GM18858 (cell line): ENCODE data around the gene LRP2.

Source experiments
- ATAC-seq: cut with Tn5 transposase; IDR thresholded peaks from one replicate; pipeline ENCODE4 v1.9.1; 2021; ENCODE audit not compliant: unreplicated experiment

LRP2 gene

DNA sequence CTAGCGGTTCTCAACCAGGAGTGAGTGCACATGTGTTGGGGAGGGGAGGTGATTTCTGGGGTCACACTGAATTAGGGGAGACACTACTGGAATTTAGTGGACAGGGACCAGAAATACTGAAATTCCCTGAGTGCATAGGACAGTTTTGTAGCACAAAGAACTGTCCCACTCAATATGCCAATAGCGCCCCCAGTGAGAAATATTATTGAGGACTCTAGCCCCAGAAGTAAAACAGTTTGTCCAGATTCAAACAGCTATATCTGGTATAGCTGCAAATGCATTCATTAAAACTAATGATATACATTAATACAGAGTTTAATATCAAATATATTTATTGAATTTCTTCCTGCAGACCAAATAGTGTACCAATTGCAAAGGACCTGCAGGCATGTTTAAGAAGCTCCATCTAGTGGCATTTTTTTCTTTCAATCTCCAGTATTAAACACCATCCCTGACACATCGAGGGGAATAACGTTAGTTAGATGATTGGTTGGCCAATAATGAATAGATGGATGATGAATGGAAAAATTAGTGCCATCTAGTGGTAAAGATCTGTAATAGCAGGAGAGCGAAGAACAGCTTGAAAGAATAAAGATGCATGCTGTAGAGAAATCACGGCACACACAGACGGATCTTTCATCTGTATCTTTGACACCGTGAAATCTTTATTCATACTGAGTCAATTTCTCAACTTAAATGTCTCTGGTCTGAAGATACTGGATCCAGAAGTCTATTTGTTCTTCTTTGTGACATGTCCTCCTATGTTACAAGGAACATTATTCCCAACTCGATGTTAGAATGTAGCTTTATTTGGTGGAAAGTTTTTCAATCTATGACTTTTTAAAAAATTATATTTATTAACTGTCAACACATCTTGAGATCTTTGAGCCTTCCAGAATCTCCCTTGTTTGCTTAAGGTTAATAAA, 230.5 kb downstream of the LRP2 start:
- ATAC-seq, result peak; percentile 76

DNA sequence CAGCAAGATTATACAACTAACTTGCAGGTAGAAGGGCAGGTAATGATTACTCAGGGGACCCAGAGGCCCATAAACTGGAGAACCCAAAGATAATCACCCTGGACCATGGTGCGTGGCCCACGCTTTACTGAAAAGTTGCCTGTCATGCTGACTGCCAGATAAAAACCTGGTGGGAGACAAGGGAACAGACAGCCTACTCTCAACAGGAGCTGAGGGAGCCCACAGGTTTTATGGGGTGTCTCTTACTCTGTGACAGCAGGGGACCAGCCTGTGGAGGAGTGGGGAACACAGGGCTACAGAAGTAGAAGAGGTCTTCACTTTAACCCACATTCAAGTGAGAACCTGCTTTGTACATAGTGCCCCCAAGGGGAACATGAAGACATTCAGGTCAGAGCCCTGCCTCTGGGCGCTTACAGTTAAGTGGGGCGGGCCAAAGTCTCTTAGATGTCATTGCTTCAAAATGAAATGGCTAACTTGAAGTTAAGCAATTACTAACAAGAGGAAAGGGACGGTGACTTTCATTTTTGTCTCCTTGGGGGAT, 232.6 kb downstream of the LRP2 start:
- ATAC-seq, result no peak

DNA sequence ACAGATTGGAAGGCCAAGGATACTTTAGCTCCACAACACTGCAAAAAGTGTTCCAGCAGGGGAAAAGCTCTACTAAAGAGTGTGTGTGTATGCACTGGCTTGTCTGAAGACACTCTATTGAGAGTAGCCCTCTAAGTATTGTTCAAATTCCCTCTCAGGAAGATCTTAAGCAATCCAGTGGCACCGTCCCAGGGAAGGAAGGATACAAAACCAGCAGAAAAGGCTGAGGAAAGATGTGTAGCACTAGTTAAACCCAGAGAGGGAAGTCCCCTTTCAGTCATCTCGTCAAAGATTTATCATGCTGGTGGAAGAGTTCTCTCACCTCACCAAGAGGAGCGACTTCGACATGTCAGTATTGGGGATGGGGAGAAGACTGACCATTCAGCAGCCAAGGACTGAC, 242.5 kb downstream of the LRP2 start:
- ATAC-seq, result no peak

DNA sequence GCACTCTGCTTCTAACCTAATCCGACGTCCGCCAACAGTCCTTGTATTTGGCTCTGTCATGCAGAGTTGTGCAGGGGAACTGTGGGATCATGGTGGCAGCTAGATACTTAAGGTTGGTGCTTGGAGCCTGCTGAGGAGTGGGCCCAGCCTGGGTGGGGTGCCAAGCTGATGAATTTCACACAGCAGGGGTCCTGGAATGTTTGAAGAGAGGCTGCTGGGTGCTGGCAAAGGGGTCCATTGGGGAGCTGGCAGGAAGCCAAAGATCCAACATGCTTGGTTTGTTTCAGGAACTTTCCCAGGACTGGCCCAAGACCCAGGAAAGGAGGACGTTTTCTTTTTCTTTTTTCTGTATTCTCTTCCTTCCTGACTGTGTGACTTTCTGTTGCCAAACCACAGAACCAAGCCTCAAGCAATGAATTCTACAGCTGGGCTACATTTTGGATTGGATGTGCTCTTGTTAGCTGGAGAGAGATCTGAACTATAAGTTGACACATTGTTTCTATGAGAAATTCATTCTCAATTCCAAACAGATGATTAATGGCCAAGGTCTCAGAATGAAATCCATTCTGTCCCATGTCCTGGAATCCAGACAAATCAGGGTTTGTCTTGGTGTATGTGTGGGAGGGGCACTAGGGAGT, 243.1 kb downstream of the LRP2 start:
- no peak for ATAC-seq

DNA sequence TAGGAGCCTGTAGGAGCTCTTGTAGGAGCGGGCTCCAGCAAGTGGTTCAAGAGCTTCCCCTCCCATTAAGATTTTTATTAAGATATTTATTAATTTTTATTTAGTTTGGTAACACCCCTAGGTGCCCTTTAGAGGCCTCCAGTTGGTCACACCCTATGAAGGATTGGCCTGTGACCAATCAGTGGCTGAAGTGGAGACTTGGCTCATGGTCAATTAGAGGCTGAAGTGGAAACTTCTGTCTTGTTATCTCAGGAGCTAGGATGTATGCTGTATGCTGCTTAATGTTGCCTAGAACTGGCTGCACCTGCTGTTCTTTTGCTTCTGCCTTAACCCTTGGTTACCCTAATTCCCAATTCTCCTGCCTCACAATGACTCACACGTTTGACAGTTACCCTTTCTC, 244.3 kb downstream of the LRP2 start:
- no peak for ATAC-seq

DNA sequence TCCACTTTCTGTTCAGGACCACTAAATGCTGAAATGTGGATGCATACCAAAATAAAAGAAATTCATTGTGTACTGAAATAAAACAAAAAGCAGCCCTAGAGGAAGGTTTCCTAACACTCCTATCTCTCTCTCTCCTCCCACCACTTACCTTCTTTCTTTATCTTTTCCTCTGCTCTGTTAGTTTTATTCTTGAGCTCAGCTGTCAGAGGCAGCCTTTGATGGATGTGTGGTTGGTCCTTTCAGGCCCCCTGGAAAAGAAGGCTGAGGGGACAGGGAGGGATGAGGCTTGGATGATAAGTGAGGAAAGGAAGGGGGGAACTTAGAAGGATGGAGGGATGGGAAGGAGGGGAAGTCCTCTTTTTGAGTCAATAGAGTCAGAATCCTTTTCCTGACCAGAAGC, 245.3 kb downstream of the LRP2 start:
- ATAC-seq, result no peak

DNA sequence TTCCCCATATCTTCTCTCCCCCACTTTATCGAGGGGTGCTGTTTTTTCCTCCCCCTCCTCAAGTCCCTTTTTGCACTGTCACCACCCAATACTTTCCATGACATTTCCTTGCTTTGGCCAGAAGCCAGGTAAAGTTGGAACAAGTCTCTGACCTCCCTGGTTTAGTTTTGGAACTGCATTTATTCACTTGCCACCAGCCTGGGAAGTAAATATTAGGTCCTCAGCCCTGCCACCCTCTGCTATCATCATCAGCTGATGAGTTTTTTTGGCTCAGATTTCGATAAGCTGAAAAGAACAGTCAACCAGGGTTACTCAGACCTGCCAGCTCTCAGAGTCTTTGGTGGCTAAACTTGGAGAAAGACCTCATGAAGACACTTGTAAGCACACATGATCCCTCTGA, 246.0 kb downstream of the LRP2 start:
- no peak for ATAC-seq

DNA sequence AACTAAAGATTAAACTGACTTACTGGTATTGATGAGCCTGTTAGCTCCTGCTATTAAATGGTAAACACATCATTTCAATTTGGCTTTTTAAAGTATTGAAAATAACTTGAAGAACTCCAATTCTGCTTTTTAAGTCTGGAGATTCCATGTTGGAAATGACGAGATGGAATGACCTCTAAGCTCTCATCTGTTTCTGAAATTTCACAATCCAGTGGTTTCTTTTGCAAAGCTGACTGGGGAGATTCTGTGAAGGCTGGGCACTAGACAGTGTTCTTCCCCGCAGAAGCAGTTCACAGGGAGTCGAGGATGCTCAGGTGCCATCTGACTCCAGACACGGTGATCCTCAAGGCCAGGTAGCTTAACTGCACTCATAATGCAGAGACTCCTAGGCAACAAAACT, 248.3 kb downstream of the LRP2 start:
- ATAC-seq, result no peak

DNA sequence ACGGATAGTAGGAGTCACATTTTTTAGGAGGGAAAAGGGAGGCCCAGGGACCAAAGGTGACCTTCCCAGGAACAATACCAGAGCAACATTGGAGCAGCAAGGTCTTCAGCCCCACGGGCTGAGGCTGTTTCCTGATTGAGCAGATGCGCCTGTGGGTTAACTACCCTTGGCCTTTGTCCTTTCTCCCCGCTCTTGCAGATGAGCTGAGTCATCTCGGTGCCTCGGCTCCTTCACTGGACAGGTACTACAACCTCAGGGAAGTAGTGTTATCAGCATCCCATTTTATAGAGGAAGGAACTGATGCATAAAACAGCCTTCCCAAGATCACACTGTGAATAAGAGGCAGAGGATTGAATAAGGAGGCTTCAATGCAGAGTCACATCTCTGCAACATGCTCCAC, 249.5 kb downstream of the LRP2 start:
- ATAC-seq, result no peak

DNA sequence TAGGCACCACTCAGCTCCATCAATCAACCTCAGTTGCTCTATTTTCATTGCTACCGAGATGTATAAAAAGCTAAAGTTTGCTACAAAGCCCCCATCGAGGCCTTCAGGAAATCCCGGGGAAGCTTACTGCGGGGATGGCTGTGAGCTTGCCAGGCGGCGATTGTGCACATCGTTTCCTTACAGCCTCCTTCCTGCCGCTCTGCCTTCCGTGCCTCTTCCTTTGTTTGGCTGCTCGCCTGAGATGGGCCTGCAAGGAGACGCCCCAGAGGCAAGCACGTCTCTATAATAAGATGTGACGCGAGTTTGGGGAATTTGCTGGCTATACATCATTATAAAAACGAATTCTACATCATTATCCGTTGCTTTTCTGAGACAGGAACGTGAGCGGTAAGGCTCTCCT, 251.4 kb downstream of the LRP2 start:
- ATAC-seq, result no peak

DNA sequence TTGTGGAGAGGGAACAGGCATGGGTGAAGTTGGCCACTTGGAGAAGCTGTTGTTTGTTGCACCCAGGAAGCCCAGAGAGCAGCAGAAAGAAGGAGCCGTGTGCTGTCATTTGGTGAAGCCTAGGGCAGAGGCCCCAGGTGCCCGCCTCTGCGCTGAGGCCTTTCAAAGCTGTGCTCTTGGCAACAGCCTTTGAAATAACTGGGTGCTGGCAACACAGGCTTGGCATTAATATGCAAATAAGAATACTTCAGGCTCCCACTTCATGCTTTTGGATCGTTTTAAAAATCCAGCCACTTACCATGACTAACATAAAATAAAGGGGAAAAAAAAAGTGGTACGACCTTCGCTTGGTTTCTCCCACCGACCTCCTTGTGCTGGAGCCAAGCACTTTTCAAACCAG, 251.9 kb downstream of the LRP2 start:
- ATAC-seq, result no peak

DNA sequence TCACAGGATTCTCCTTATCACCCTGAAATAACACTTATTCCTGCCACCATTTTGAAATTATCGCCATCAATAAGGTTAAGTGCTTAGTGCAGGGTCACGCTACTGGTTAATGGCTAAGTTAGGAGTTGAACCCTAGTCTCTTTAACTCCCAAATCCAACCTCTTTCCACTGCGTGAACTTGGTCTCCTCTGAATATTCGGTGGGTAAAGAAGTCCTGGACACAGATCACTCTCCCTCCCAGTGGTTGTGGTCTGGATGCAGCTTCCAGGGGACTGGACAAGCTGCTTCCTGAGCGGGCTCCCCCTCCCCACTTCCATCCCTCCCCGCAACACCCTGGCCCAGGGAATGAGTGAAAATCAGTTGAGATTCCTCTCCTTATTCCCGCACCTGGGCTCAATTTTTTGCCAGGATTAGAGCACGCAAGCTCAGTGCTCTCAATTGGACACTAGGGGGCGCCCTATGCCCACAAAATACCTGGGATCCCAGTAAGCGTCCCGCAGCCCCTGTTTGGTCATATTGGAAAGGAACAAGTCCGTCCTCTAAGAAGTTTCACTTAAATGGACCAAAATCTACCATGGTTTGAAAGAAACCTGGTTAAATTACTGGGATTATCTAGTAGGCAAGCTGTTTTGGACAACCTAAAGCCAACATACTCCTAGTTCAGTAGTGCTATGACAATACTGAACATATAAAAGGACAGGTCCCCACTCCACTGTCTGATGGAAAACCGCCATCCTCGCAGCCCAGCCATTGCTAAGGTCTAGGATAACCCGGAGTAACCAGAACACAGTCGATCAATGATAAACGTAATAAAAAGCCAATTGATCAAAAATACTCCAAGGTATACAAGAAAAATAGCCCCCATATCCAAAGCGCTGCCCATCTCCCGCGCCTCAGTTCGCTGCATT, 252.6 kb downstream of the LRP2 start:
- ATAC-seq, result peak; percentile 42

DNA sequence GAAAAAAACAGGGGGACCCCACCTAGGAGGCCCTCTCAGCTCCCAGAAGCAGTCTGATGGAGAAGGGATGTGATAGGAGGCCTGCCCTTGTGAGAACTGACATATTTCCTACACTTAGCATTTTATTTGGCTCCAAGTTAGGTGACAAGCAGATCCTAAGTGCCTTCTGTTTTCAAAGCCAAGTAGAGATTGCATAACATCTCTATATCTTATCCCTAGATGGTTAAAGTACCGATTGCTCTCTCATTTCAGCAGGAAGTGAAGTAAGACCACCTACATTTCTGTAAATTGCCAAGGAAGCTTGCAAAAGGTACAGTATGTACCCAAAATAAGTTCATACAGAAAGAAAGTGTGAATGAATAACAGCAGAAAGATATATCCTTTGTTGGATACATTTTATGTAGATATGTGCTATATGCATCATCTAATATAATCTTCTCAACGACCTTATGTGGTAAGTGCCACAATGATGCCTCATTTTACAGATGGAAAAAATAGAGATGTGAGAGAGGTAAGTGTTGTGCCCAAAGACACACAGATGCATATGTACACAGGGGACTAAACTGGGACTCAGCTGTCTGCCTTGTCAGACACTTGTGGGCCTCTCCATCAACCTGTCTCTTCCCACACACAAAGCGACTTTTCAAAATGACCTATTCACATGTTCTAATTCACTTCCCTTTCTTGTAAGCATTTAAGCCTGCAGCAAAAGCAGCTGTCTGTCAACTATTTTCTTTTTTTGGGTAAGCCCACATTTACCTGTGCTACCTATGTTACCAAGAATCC, 254.0 kb downstream of the LRP2 start:
- ATAC-seq, result no peak

DNA sequence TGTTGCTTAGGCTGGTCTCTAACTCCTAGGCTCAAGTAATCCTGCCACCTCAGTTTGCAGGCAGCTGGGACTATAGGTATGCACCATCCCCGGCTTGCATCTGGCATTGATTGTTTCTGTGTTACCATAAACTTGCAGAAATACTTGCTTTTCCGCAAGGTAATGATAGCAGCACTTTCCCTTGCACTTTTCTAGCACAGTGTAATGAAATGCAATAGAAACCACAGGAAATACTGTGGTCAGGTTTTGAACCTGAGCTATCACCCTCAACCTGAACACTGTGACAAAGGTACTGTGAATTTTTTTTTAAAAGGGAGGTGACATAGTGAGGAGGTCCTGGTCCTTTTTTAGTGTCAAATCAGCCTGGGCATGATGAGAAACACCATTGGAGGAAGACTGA, 254.7 kb downstream of the LRP2 start:
- ATAC-seq, result peak; percentile 87

DNA sequence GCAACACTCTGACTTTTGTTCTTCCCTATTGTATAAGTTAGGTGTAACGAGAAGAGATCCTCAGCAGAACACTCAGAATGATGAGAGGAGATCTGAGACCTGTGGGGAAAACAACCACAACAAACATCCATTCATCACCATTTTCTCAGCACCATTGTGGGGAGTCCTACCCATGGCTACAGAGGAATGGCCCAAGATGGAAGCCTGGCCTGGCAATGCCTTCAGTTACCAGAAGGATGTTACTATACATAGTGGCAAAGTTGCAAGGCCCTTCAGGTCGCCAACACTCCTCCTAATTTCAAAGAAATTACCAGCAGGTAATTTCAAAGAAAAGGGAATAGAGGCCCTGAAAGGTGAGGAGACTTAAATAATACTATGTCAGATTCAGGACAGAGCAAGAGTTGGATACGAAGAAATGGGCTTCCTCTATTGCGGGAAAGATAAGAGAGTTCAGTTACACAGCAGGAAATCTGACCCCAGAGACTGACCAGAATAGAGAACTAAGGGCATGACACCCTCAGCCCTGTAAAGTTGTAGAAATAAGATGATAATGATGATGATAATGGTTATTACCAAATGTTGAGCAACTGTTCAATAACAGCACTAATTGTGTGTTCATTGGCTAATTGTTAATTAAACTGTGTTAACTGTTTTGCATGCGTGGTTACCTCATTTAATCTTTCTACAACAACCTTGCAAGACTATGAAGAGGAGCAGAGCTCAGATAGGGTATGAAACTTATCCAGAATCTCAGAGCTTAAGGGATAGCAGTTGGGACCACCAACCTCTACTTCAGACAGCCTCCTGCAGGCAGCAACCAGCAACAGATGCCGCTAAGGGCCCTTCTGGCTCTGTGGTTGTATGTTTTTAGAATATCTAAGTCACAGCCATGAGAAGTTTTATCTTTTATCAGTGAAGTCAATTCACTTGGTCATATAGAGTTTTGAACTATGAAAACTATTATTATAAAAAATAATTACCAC, 255.5 kb downstream of the LRP2 start:
- ATAC-seq, result no peak

DNA sequence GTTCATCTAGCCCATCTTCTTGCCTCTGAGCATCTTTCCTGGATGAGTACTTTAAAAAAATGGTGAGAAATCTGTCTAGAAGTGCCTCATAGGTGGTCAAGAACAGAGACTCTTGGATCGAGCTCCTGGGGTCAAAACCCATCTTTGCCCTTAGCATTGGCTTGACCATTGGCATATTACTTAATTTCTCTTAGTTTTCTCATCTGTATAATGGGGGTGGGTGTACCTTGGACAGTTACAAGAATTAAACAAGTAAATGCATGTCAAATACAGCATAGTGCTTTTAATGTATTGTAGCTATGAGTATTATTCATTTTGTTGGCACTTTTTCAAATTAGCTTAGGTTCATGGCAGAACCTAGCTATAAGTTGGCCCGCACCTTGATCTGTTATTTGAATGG, 256.2 kb downstream of the LRP2 start:
- no peak for ATAC-seq

DNA sequence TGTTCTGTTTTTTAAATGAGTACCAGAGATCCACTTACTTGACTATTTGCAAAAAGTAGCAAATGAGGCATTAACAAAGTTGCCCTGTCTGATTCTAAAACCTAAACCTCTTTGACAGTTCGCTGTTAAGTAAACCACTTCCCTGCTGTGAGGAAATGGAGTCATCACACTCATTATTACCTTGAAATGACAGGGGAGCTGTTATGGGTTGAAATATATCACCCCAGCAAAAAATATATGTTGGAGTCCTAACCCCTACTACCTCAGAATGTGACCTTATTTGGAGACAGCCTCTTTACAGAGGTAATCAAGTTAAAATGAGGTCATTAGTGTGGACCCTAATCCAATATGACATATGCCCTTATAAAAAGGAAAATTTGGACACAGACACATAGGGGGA, 256.9 kb downstream of the LRP2 start:
- ATAC-seq, result no peak

DNA sequence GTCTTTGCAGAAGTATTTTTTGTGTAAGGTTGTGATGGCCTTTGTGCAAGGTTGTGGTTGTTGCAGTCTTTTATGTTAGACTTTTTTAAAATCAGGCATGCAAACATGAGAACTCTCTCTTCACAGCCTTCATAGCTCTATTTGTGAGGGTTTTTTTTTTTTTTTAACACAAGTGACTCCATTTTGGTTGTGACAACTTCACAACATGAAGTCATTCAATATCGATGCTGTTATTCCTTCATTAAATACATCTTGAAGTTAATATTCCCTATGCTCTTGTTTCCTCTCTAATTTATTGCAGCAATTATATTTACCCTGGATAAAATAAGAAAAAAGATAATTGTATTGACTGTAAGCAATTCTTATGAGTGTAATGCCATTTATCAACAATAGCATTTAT, 257.5 kb downstream of the LRP2 start:
- ATAC-seq, result no peak

DNA sequence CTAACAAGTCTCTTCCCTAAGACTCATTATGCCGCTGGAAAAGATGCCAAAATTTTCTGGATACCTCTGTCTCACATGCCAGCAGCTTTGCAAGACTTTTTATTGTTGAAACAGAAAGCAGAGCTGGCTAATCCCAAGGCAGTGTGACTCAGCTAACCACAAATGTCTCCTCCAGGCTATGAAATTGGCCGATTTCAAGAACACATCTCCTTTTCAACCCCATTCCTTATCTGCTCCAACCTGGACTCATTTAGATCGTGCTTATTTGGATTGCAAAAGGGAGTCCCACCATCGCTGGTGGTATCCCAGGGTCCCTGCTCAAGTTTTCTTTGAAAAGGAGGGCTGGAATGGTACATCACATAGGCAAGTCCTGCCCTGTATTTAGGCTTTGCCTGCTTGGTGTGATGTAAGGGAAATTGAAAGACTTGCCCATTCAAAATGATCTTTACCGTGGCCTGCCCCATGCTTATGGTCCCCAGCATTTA, 266.7 kb downstream of the LRP2 start:
- no peak for ATAC-seq
